K562 (cell line): ENCODE data around the gene YTHDF1. TPM values are rescaled to one million over a fixed set of nuclear protein-coding genes. Genes with fewer than 3 reads are reported as not detected.

Experiments used
- AFF4 ChIP-seq: sonication (generic); formaldehyde crosslinking; IDR thresholded peaks from 2 replicates; pipeline ENCODE4 v1.8.0; 2023; ENCODE audit warnings: mild to moderate bottlenecking, missing genetic modification reagents
- BRD4 ChIP-seq: fragments of 200-600 bp; sonication (generic); IDR thresholded peaks from 2 replicates; pipeline ENCODE4 v1.6.1; 2017; ENCODE audit warnings: inconsistent platforms
- CHD1 ChIP-seq: fragments of 200-600 bp; sonication (generic); IDR thresholded peaks from one replicate; pipeline ENCODE4 v1.6.1; 2012; ENCODE audit warnings: mild to moderate bottlenecking, moderate library complexity, low read length, inconsistent platforms
- ETV1 ChIP-seq: fragments of 450-650 bp; conservative IDR thresholded peaks from 2 replicates; pipeline ENCODE4 v1.6.1; 2016; ENCODE audit warnings: missing genetic modification characterization, control low read depth, low read depth, missing compliant biosample characterization
- FOSL1 ChIP-seq: fragments of 200-800 bp; sonication (Bioruptor generic); conservative IDR thresholded peaks from 2 replicates; pipeline ENCODE4 v1.6.1; 2016; ENCODE audit warnings: missing genetic modification characterization, missing compliant biosample characterization
- GABPA ChIP-seq: fragments of 200-800 bp; sonication (Bioruptor generic); conservative IDR thresholded peaks from 2 replicates; pipeline ENCODE4 v1.6.1; 2016; ENCODE audit warnings: low read depth, missing genetic modification characterization, missing compliant biosample characterization
- GABPB1 ChIP-seq: sonication (generic); formaldehyde crosslinking; IDR thresholded peaks from 2 replicates; pipeline ENCODE4 v1.8.0; 2022; ENCODE audit warnings: mild to moderate bottlenecking, missing genetic modification reagents
- KAT7 ChIP-seq: sonication (generic); formaldehyde crosslinking; IDR thresholded peaks from 2 replicates; pipeline ENCODE4 v1.8.0; 2022; ENCODE audit warnings: missing genetic modification reagents, mild to moderate bottlenecking, borderline replicate concordance
- MNT ChIP-seq, 2 experiments: fragments of 450-650 bp; conservative IDR thresholded peaks; 2 replicates each; pipeline ENCODE4 v1.6.1; 2017; ENCODE audit warnings: mild to moderate bottlenecking in 2 of 2, moderate library complexity in 2 of 2
- NFIC ChIP-seq: fragments of 450-650 bp; IDR thresholded peaks from 2 replicates; pipeline ENCODE4 v1.6.1; 2017; ENCODE audit warnings: mild to moderate bottlenecking, inconsistent platforms
- RBFOX2 ChIP-seq: fragments of 200-400 bp; formaldehyde crosslinking; IDR thresholded peaks from 2 replicates; pipeline ENCODE4 v1.6.1; 2017; ENCODE audit warnings: low read depth, mild to moderate bottlenecking, low read length, moderate library complexity
- UBTF ChIP-seq, 2 experiments: IDR thresholded peaks; 2 replicates each; pipeline ENCODE4 v1.6.1; 2012; ENCODE audit warnings: improper control_type of control experiment in 2 of 2, low read depth in 2 of 2, low read length in 2 of 2, borderline replicate concordance in 1 of 2
- YY1 ChIP-seq, 3 experiments: IDR thresholded peaks; 2 replicates each; pipeline ENCODE4 v1.6.1; 2011; ENCODE audit warnings: low read length in 2 of 3, mild to moderate bottlenecking in 2 of 3, moderate library complexity in 2 of 3, borderline replicate concordance in 1 of 3, control low read depth in 1 of 3, low read depth in 1 of 3; ENCODE audit not compliant: insufficient read depth in 3 of 3, insufficient replicate concordance in 2 of 3, control insufficient read depth in 1 of 3, insufficient read length in 1 of 3; ENCODE audit errors: extremely low read depth in 1 of 3
- ZNF24 ChIP-seq: fragments of 450-650 bp; IDR thresholded peaks from 2 replicates; pipeline ENCODE4 v1.6.1; 2016
- polyA plus RNA-seq, 8 experiments: library from polyadenylated mRNA; depleted of rRNA in 4 of 8; stranded (reverse) in 5 of 8; unstranded in 3 of 8; fragments of >200 nt; fragmentation: Nextera tagmentation in 2 of 8; fragmentation: Illumina TruSeq in 1 of 8; extraction: Ambion mirVana in 2 of 8; extraction: Trizol in 1 of 8; gene quantifications; 2 replicates each; pipeline versions ENCODE4 v1.2.1 to v1.2.3, GENCODE V29; 2011 to 2014; ENCODE audit warnings: inconsistent platforms in 1 of 8, missing spikeins in 1 of 8
- total RNA-seq, 7 experiments: library from RNA; depleted of rRNA in 6 of 7; stranded (reverse); fragments of >200 nt in 6 of 7; fragmentation: Illumina TruSeq in 2 of 7; extraction: Trizol in 2 of 7; gene quantifications; 2 replicates each; pipeline versions ENCODE4 v1.2.1 to v1.2.3, GENCODE V29; 2011 to 2021; ENCODE audit warnings: low replicate concordance in 1 of 7

YTHDF1 gene
- total and polyA plus RNA-seq, 9 of the 15 experiments (the other 6 are each of a cell fraction or from before 2014, with no cell fraction given): 10.1 to 42.4 (median 27.8) TPM

- TF ChIP-seq UBTF (IDR thresholded peaks at IDR 0.05; ENCODE audit: borderline replicate concordance in 1 of 2, low read depth in 2 of 2, low read length in 2 of 2) (0 out of 4 replicates have a peak, but pooled peaks of 1 of the 2 experiments have one; percentile 35), NFIC (no peak), MNT (conservative IDR thresholded peaks at IDR 0.05) (0 out of 4 replicates have a peak, but pooled peaks of 1 of the 2 experiments have one; percentile 5), RBFOX2 (peak; percentile 9), YY1 (IDR thresholded peaks at IDR 0.05; ENCODE audit: borderline replicate concordance in 1 of 3, control insufficient read depth in 1 of 3, extremely low read depth in 1 of 3, insufficient read depth in 3 of 3, insufficient read length in 1 of 3, insufficient replicate concordance in 2 of 3, low read depth in 1 of 3, low read length in 2 of 3) (peak in 2 of 3 experiments; percentile 57 to 80), GABPB1 (0 out of 2 replicates have a peak, but pooled peaks have one; percentile 42), GABPA (tag) (peak; percentile 72), ZNF24 (no peak), CHD1 (peak; percentile 57), ETV1 (tag) (peak; percentile 59), AFF4 (CRISPR knock-in tag) (peak; percentile 60; the same call in 1 of the 2 replicates), KAT7 (CRISPR knock-in tag) (0 out of 2 replicates have a peak, but pooled peaks have one; percentile 24), FOSL1 (0 out of 2 replicates have a peak, but pooled peaks have one; percentile 3), BRD4 (0 out of 2 replicates have a peak, but pooled peaks have one; percentile 62)
Observed at GRCh38 chr20:63215101-63216040, 560 bp downstream of the YTHDF1 start (continued).
